Vagina (tissue), 2 donors: ENCODE results near the gene DCLK2. TPM values are rescaled to one million over a fixed set of nuclear protein-coding genes. Genes with fewer than 3 reads are reported as not detected.
"Not testable (repeated sequence)": the region's sequence is repeated elsewhere in the genome, so short reads cannot be mapped to it uniquely, and the experiment has no call there.

Experiments used
- DNase-seq, 2 donors: peaks; one replicate each; pipeline ENCODE4 v3.0.0-alpha.2; 2017; ENCODE audit errors: extremely low spot score in 2 of 2
- H3K27ac ChIP-seq: fragments of 200-600 bp; sonication (generic); one replicate; pipeline ENCODE4 v1.5.1; 2019
- H3K27me3 ChIP-seq: fragments of 200-600 bp; sonication (generic); one replicate; pipeline ENCODE4 v1.5.1; 2019
- H3K36me3 ChIP-seq, 2 donors: fragments of 200-600 bp; sonication (generic); one replicate each; pipeline ENCODE4 v1.5.1; 2017 to 2019
- H3K4me1 ChIP-seq: fragments of 200-600 bp; sonication (generic); one replicate; pipeline ENCODE4 v1.5.1; 2019
- H3K4me3 ChIP-seq, 2 donors: fragments of 200-600 bp; sonication (generic); 1 replicate in 1 of 2; 2 replicates in 1 of 2; pipeline ENCODE4 v1.5.1; 2016 to 2019
- H3K9me3 ChIP-seq: fragments of 200-600 bp; sonication (generic); one replicate; pipeline ENCODE4 v1.5.1; 2019
- POLR2A ChIP-seq, 2 donors: fragments of 450-650 bp; IDR thresholded peaks; one replicate each; pipeline ENCODE4 v1.6.1; 2017; ENCODE audit warnings: antibody characterized with exemption in 2 of 2, mild to moderate bottlenecking in 2 of 2, moderate library complexity in 2 of 2
- POLR2AphosphoS5 ChIP-seq, 2 donors: sonication (generic); formaldehyde crosslinking; IDR thresholded peaks; one replicate each; pipeline ENCODE4 v1.9.0; 2017; ENCODE audit warnings: antibody characterized with exemption in 2 of 2, mild to moderate bottlenecking in 2 of 2, low read depth in 1 of 2; ENCODE audit not compliant: insufficient read depth in 1 of 2
- intact Hi-C: fragments of 100-400 bp; cut with DNase I; formaldehyde crosslinking; loops from one replicate; pipeline ENCODE4 v1.15.1; 2023
- total RNA-seq: library from RNA; depleted of rRNA; stranded (reverse); fragments of >200 nt; gene quantifications from one replicate; pipeline ENCODE4 v1.2.3, GENCODE V29; 2016
- TF ChIP-seq, protein P1 (sequence below), 3 experiments: fragments of 450-650 bp in 2 of 3; fragments of 200-600 bp in 1 of 3; sonication (generic) in 1 of 3; IDR thresholded peaks; one replicate each; pipeline ENCODE4 v1.5.1; 2017 to 2019; ENCODE audit warnings: antibody characterized with exemption in 3 of 3, mild to moderate bottlenecking in 2 of 3, moderate library complexity in 2 of 3

DCLK2 gene
- total RNA-seq, 1 donor from 2014 or later = 5.9 TPM

DNA sequence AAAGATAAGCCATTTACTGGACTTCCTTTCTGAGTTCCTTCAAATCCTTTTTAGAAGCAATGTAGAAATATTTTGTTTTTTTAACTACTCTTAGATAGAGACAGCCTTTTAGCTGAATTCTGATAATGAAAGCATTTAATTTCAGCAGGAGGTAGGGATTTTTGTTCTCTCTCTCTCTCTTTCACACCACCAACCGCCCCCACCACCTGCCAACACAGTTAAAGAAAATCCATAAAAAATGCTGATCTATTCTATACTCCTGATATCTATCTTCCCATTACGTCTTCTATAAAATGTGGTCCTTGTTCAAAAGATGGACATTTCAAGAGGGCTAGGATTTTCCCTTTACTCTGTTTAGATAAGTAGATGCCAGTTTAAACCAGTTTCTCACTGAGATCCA lies 104.5 kb downstream of the DCLK2 start:
- no peak overlapping the region for H3K27ac ChIP-seq
- no peak for DNase-seq

DNA sequence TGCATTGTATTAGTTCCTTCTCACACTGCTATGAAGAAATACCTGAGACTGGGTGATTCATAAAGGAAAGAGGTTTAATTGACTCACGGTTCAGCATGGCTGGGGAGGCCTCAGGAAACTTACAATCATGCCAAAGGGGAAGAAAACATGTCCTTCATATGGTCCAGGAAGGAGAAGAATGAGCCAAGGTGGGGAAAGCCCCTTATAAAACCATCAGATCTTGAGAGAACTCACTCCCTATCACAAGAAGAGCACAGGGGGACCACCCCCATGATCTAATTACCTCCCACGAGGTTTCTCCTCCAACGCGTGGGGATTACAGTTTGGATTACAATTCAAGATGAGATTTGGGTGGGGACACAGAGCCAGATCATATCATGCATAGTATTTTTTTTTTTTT lies 106.8 kb downstream of the DCLK2 start:
- H3K36me3 ChIP-seq, intact Hi-C loops, H3K4me3 ChIP-seq, H3K4me1 ChIP-seq, H3K27ac ChIP-seq, H3K27me3 ChIP-seq, H3K9me3 ChIP-seq, DNase-seq: not testable (repeated sequence)

More for the DNA sequence above, 104.5 kb downstream of the DCLK2 start:
- H3K4me1 ChIP-seq = no peaks in the 10 kb centered on the region
- no peak overlapping the region for H3K4me3 ChIP-seq
- no peaks in the 10 kb centered on the region for H3K9me3 ChIP-seq
- TF ChIP-seq POLR2AphosphoS5 (IDR thresholded peaks at IDR 0.05; ENCODE audit: insufficient read depth in 1 of 2, low read depth in 1 of 2) (no peak), POLR2A (IDR thresholded peaks at IDR 0.05) (no peak)
- TF ChIP-seq, protein P1, sequence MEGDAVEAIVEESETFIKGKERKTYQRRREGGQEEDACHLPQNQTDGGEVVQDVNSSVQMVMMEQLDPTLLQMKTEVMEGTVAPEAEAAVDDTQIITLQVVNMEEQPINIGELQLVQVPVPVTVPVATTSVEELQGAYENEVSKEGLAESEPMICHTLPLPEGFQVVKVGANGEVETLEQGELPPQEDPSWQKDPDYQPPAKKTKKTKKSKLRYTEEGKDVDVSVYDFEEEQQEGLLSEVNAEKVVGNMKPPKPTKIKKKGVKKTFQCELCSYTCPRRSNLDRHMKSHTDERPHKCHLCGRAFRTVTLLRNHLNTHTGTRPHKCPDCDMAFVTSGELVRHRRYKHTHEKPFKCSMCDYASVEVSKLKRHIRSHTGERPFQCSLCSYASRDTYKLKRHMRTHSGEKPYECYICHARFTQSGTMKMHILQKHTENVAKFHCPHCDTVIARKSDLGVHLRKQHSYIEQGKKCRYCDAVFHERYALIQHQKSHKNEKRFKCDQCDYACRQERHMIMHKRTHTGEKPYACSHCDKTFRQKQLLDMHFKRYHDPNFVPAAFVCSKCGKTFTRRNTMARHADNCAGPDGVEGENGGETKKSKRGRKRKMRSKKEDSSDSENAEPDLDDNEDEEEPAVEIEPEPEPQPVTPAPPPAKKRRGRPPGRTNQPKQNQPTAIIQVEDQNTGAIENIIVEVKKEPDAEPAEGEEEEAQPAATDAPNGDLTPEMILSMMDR (IDR thresholded peaks at IDR 0.05) = no peak
- H3K36me3 ChIP-seq = no peaks in the 10 kb centered on the region
- H3K27me3 ChIP-seq = no peaks in the 10 kb centered on the region
- intact Hi-C loops = no loop called here

DNA sequence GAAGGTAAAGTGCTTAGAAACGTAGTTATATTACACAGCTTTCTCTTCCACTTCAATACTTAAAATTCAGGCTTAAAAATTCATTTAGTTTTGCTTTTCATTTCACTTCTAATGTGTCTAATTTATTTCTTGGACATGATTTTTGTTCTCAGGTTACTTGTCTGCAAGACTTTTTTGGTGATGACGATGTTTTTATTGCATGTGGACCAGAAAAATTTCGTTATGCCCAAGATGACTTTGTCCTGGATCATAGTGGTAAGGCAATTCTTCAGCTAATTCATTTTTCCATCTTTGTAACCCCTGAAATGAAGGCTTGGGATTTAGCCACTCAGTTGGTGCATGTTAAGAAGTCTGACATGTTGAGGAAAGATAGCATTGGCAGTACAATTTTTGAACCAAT lies 114.7 kb downstream of the DCLK2 start:
- no peak for DNase-seq
- no peak overlapping the region for H3K4me3 ChIP-seq
- H3K9me3 ChIP-seq = no peaks in the 10 kb centered on the region
- no peaks in the 10 kb centered on the region for H3K27me3 ChIP-seq
- no peak overlapping the region for H3K27ac ChIP-seq
- TF ChIP-seq, protein P1 (IDR thresholded peaks at IDR 0.05) = no peak
- TF ChIP-seq POLR2A (IDR thresholded peaks at IDR 0.05) = no peak
- intact Hi-C loops = no loop called here
- H3K36me3 ChIP-seq = no peaks in the 10 kb centered on the region
- no peaks in the 10 kb centered on the region for H3K4me1 ChIP-seq

DNA sequence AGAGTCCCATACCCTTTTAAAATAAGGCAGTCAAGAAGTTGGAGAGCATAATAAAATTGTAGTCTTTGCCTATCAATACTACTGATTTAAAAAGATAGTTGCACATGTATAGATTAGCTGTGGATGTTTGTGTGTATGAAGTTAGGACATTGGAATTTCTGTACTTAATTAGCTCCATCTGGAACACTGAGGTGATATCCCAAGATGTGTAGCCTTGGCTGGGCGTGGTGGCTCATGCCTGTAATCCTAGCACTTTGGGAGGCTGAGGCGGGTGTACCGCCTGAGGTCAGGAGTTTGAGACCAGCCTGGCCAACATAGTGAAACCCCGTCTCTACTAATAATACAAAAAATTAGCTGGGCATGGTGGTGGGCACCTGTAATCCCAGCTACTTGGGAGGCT lies 119.0 kb downstream of the DCLK2 start:
- intact Hi-C loops, H3K4me1 ChIP-seq, H3K4me3 ChIP-seq, H3K9me3 ChIP-seq, H3K36me3 ChIP-seq, H3K27ac ChIP-seq, DNase-seq, H3K27me3 ChIP-seq: not testable (repeated sequence)

DNA sequence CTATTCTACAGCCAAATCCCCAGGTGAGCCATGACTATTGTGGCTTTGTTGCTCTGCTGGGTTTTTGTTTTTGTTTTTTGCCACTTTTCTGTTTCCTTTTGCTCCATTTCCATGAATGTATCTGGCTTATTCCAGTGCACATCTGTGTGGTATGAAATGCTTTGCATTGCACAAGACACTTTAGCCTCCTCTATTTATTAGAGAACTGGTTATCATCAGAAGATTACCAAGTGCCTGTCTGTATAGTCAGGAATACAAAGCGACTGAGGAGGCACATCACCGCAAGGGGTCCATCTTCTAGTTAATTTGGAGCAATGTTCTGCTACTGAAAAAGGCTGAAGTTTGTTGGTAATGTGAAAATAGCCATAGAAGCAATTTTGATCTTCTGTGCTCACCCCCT lies 120.8 kb downstream of the DCLK2 start:
- H3K27ac ChIP-seq = no peak overlapping the region
- no peaks in the 10 kb centered on the region for H3K9me3 ChIP-seq

DNA sequence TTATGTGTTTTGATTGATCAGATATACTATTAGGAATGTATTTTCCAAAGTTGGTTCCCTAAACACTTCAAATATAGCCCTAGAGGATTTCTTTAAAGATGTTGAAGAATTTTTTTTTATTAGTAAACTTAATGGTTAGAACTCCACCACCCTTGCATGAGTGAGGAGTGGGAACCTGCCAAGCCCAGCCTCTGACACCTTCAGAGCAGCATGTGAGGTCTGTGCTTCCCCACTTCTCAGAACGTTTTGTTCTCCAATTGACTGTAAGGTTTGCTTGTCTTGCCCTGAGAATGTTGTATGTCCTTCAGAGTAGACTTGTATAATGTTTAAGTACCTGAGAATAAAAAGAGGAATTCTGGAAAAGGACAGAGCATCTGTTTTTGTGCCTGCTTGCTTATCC lies 126.8 kb downstream of the DCLK2 start:
- intact Hi-C loops = no loop called here
- Histone ChIP-seq H3K9me3 (no peaks in the 10 kb centered on the region), H3K4me1 (no peaks in the 10 kb centered on the region), H3K36me3 (no peaks in the 10 kb centered on the region), H3K4me3 (no peak overlapping the region), H3K27ac (no peak overlapping the region), H3K27me3 (no peaks in the 10 kb centered on the region)
- DNase-seq = no peak
- TF ChIP-seq POLR2AphosphoS5 (IDR thresholded peaks at IDR 0.05; ENCODE audit: insufficient read depth in 1 of 2, low read depth in 1 of 2) = no peak
- TF ChIP-seq, protein P1 (IDR thresholded peaks at IDR 0.05) = no peak
- TF ChIP-seq POLR2A (IDR thresholded peaks at IDR 0.05) = no peak

More for the DNA sequence above, 120.8 kb downstream of the DCLK2 start:
- Histone ChIP-seq H3K4me3 (no peak overlapping the region), H3K27me3 (no peaks in the 10 kb centered on the region), H3K4me1 (no peaks in the 10 kb centered on the region), H3K36me3 (no peaks in the 10 kb centered on the region)
- DNase-seq = no peak
- intact Hi-C loops = no loop called here
- no peak for TF ChIP-seq POLR2A (IDR thresholded peaks at IDR 0.05)
- TF ChIP-seq POLR2AphosphoS5 (IDR thresholded peaks at IDR 0.05; ENCODE audit: insufficient read depth in 1 of 2, low read depth in 1 of 2) = no peak
- TF ChIP-seq, protein P1 (IDR thresholded peaks at IDR 0.05) = no peak
